CD14-positive monocyte (primary cell): ENCODE results near the gene GNG13. TPM values are rescaled to one million over a fixed set of nuclear protein-coding genes. Genes with fewer than 3 reads are reported as not detected.

Source experiments
- DNase-seq, 3 donors: peaks; one replicate each; pipeline ENCODE4 v3.0.0-alpha.2; 2011 to 2022
- H2AFZ ChIP-seq: 2 replicates; pipeline ENCODE4 v1.6.0; 2012; ENCODE audit warnings: mild to moderate bottlenecking, low read depth, low read length, inconsistent platforms; ENCODE audit not compliant: insufficient read depth, poor library complexity, severe bottlenecking
- H3K27ac ChIP-seq, 2 donors: 1 replicate in 1 of 2; 2 replicates in 1 of 2; pipeline ENCODE4 v1.5.1; 2012 to 2013; ENCODE audit warnings: low read length in 2 of 2, control low read depth in 1 of 2, inconsistent platforms in 1 of 2, low read depth in 1 of 2, mild to moderate bottlenecking in 1 of 2
- H3K27me3 ChIP-seq, 2 donors: one replicate each; pipeline versions ENCODE4 v1.6.0 to v1.6.1; 2011 to 2013; ENCODE audit warnings: low read length in 2 of 2; ENCODE audit not compliant: control insufficient read depth in 2 of 2, insufficient read depth in 2 of 2
- H3K36me3 ChIP-seq, 2 donors: replicated peaks in 1 of 2; 1 replicate in 1 of 2; 2 replicates in 1 of 2; pipeline versions ENCODE4 v1.5.1 to v1.6.1; 2012 to 2013; ENCODE audit warnings: low read length in 2 of 2, control low read depth in 1 of 2, inconsistent platforms in 1 of 2, mild to moderate bottlenecking in 1 of 2; ENCODE audit not compliant: insufficient read depth in 2 of 2, control insufficient read depth in 1 of 2
- H3K4me1 ChIP-seq, 2 donors: 1 replicate in 1 of 2; 2 replicates in 1 of 2; pipeline versions ENCODE4 v1.5.1 to v1.6.1; 2012 to 2013; ENCODE audit warnings: low read length in 2 of 2, control low read depth in 1 of 2, inconsistent platforms in 1 of 2, mild to moderate bottlenecking in 1 of 2, moderate library complexity in 1 of 2; ENCODE audit not compliant: insufficient read depth in 2 of 2, control insufficient read depth in 1 of 2
- H3K4me2 ChIP-seq: replicated peaks from 2 replicates; pipeline ENCODE3; 2012; ENCODE audit warnings: low read length, moderate library complexity, mild to moderate bottlenecking; ENCODE audit not compliant: poor library complexity, severe bottlenecking; ENCODE audit errors: extremely low read depth
- H3K4me3 ChIP-seq, 3 experiments: fragments of 200-600 bp in 1 of 3; sonication (generic) in 1 of 3; replicated peaks in 1 of 3; 1 replicate in 2 of 3; 2 replicates in 1 of 3; pipeline ENCODE4 v1.5.1; 2011 to 2013; ENCODE audit warnings: low read length in 3 of 3, mild to moderate bottlenecking in 3 of 3, control low read depth in 2 of 3, low read depth in 2 of 3, inconsistent platforms in 1 of 3, moderate library complexity in 1 of 3
- H3K79me2 ChIP-seq: 2 replicates; pipeline ENCODE4 v1.6.0; 2012; ENCODE audit warnings: mild to moderate bottlenecking, control low read depth, inconsistent platforms, low read length, moderate library complexity; ENCODE audit not compliant: insufficient read depth
- H3K9ac ChIP-seq: 2 replicates; pipeline ENCODE4 v1.6.0; 2017; ENCODE audit warnings: low read length, mild to moderate bottlenecking; ENCODE audit not compliant: insufficient read depth, poor library complexity, severe bottlenecking
- H3K9me3 ChIP-seq, 2 donors: replicated peaks in 1 of 2; 1 replicate in 1 of 2; 2 replicates in 1 of 2; pipeline versions ENCODE4 v1.5.1 to v1.6.1; 2012 to 2013; ENCODE audit warnings: low read length in 2 of 2, control low read depth in 1 of 2; ENCODE audit not compliant: control insufficient read depth in 1 of 2, insufficient read depth in 1 of 2
- H4K20me1 ChIP-seq: 2 replicates; pipeline ENCODE4 v1.6.0; 2012; ENCODE audit warnings: mild to moderate bottlenecking, low read length, control low read depth, moderate library complexity; ENCODE audit not compliant: insufficient read depth
- H3K27ac Mint-ChIP-seq, 7 donors: one replicate each; pipeline ENCODE4 v1.8.0; 2020; ENCODE audit warnings: mild to moderate bottlenecking in 7 of 7, mixed read lengths in 7 of 7, moderate library complexity in 6 of 7, inconsistent platforms in 2 of 7
- H3K27me3 Mint-ChIP-seq, 3 donors: one replicate each; pipeline ENCODE4 v1.8.0; 2021 to 2022; ENCODE audit warnings: low read depth in 3 of 3, mild to moderate bottlenecking in 3 of 3, mixed read lengths in 3 of 3, moderate library complexity in 3 of 3, inconsistent platforms in 1 of 3
- H3K36me3 Mint-ChIP-seq, 2 donors: one replicate each; pipeline ENCODE4 v1.8.0; 2020; ENCODE audit warnings: mixed read lengths in 2 of 2, inconsistent platforms in 1 of 2, mild to moderate bottlenecking in 1 of 2
- H3K4me1 Mint-ChIP-seq: one replicate; pipeline ENCODE4 v1.8.0; 2020; ENCODE audit warnings: mild to moderate bottlenecking, mixed read lengths
- H3K4me3 Mint-ChIP-seq, 2 donors: one replicate each; pipeline ENCODE4 v1.8.0; 2020; ENCODE audit warnings: mild to moderate bottlenecking in 2 of 2, mixed read lengths in 2 of 2, moderate library complexity in 1 of 2
- H3K9me3 Mint-ChIP-seq, 7 donors: one replicate each; pipeline ENCODE4 v1.8.0; 2020 to 2022; ENCODE audit warnings: mixed read lengths in 7 of 7, mild to moderate bottlenecking in 6 of 7, moderate library complexity in 6 of 7, inconsistent platforms in 2 of 7
- WGBS: methylation state at CpG from one replicate; pipeline ENCODE4 v1.1.5; 2013; ENCODE audit warnings: missing lambda C conversion rate; ENCODE audit not compliant: insufficient coverage; 5-methylcytosine and 5-hydroxymethylcytosine counted together
- intact Hi-C, 2 donors: fragments of 100-400 bp; cut with micrococcal nuclease; formaldehyde crosslinking; loops; one replicate each; pipeline versions ENCODE4 v1.15.0 to v1.15.1; 2023
- polyA plus RNA-seq, 3 donors: library from polyadenylated mRNA; depleted of rRNA in 1 of 3; unstranded in 2 of 3; stranded (reverse) in 1 of 3; fragments of 300-500 nt in 2 of 3; fragments of >200 nt in 1 of 3; fragmentation: Illumina TruSeq in 2 of 3; gene quantifications; 1 replicate in 2 of 3; 2 replicates in 1 of 3; pipeline ENCODE4 v1.2.3, GENCODE V29; 2012 to 2021
- TF ChIP-seq, protein P1 (sequence below): fragments of 200-600 bp; IDR thresholded peaks from one replicate; pipeline ENCODE4 v1.8.0; 2022; ENCODE audit warnings: antibody characterized with exemption, mild to moderate bottlenecking

GNG13 gene
- polyA plus RNA-seq, 3 donors = not detected

DNA sequence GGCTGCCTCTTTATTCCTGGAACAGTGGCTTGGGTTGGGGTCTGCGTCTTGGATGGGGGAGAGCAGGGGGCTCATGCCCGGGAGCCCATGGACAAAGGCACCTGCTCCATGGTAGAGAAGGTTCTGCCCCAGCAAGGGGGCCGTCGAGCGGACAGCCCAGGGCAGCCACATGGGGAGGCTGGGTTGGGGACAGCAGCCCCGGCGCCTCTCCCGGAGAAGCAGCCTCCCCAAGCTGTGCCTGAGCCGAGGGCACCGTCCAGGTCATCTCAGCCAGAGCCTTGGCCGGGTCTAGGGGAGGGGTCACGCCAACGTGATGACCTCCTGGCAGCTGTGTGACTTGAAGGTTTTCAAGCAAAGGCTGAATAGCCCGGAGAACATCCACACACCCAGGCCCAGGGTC, 32.9 kb upstream of the GNG13 start:
- no peak overlapping the region for H3K9ac ChIP-seq
- peaks cover 22 to 30% of the 10 kb centered on the region in 2 donors for H3K9me3 ChIP-seq
- no peaks in the 10 kb centered on the region for H4K20me1 ChIP-seq
- no peak overlapping the region for H3K27ac ChIP-seq
- TF ChIP-seq, protein P1, sequence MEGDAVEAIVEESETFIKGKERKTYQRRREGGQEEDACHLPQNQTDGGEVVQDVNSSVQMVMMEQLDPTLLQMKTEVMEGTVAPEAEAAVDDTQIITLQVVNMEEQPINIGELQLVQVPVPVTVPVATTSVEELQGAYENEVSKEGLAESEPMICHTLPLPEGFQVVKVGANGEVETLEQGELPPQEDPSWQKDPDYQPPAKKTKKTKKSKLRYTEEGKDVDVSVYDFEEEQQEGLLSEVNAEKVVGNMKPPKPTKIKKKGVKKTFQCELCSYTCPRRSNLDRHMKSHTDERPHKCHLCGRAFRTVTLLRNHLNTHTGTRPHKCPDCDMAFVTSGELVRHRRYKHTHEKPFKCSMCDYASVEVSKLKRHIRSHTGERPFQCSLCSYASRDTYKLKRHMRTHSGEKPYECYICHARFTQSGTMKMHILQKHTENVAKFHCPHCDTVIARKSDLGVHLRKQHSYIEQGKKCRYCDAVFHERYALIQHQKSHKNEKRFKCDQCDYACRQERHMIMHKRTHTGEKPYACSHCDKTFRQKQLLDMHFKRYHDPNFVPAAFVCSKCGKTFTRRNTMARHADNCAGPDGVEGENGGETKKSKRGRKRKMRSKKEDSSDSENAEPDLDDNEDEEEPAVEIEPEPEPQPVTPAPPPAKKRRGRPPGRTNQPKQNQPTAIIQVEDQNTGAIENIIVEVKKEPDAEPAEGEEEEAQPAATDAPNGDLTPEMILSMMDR = no peak
- intact Hi-C loops = loop anchor here in 1 of 2 donors (5.0 kb wide), 1 partner anchor 169 kb away; no protein-coding TSS in a partner anchor
- Mint-ChIP-seq H3K4me3 (no peak overlapping the region), H3K36me3 (no peaks in the 10 kb centered on the region), H3K27ac (no peak overlapping the region), H3K9me3 (peaks cover 26 to 38% (median 31%) of the 10 kb centered on the region in 7 donors), H3K4me1 (peaks cover 1% of the 10 kb centered on the region), H3K27me3 (peaks cover 2 to 21% (median 10%) of the 10 kb centered on the region in 3 donors)
- no peaks in the 10 kb centered on the region for H3K27me3 ChIP-seq
- no peak for DNase-seq
- H3K4me1 ChIP-seq = no peaks in the 10 kb centered on the region
- H3K36me3 ChIP-seq = no peaks in the 10 kb centered on the region
- WGBS = 92% methylated on average over 14 of the region's 14 CpGs
- no peak overlapping the region for H3K4me3 ChIP-seq
- H3K79me2 ChIP-seq = no peaks in the 10 kb centered on the region
- no peak overlapping the region for H3K4me2 ChIP-seq
- H2AFZ ChIP-seq = no peak overlapping the region

DNA sequence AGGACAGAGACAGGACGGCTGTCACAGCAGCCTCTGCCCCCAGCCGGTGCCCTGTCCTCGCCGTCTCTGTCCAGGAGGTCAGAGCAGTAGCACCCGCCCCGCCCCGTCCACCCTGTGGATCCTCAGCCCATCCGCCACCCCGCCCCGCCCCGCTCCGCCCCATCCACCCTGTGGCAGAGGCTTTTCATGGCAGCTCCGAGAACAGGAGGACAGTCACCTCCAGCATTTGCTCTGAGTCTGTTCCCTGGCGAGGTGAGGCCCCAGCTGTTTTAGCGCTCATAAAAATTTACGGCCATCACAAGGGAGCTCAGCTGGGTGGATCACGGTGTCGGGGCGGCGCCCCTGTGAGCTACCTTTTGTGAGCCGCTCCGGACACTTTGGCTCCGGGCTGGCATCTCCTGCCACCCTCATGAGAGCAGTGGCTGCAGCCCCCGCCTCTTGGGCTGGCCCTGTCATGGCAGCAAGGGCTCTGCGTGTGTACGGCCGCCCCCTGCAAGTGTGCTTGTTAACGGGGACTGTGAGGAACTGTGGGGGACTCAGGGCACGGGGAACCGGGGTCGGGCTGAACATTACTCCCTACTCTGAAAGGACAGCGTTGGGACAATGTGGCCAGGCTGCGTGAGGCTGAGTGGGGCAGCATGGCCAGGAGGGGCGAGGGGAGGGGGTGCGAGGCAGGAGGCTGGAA, 32.3 kb upstream of the GNG13 start:
- no peak overlapping the region for H3K4me3 Mint-ChIP-seq
- Histone ChIP-seq H4K20me1 (no peaks in the 10 kb centered on the region), H3K27me3 (no peaks in the 10 kb centered on the region), H3K4me3 (no peak overlapping the region), H3K36me3 (no peaks in the 10 kb centered on the region), H3K4me2 (no peak overlapping the region), H3K27ac (no peak overlapping the region), H3K9me3 (peaks cover 22 to 30% of the 10 kb centered on the region in 2 donors), H2AFZ (no peak overlapping the region), H3K79me2 (no peaks in the 10 kb centered on the region), H3K4me1 (no peaks in the 10 kb centered on the region), H3K9ac (no peak overlapping the region)
- no peak overlapping the region for H3K27ac Mint-ChIP-seq
- 88% methylated on average over 28 of the region's 35 CpGs for WGBS
- H3K9me3 Mint-ChIP-seq = peaks cover 23 to 36% (median 29%) of the 10 kb centered on the region in 7 donors
- TF ChIP-seq, protein P1 = no peak
- no peaks in the 10 kb centered on the region for H3K36me3 Mint-ChIP-seq
- peaks cover 1% of the 10 kb centered on the region for H3K4me1 Mint-ChIP-seq
- intact Hi-C loops = loop anchor here in 1 of 2 donors (5.0 kb wide), 1 partner anchor 170 kb away; no protein-coding TSS in a partner anchor
- DNase-seq = no peak
- peaks cover 2 to 21% (median 10%) of the 10 kb centered on the region in 3 donors for H3K27me3 Mint-ChIP-seq
